ENCODE results near the gene RERE.

GRCh38 chr1:8711151-8711550 is 106.3 kb downstream of the RERE start:
- TF ChIP-seq CTCF (IDR thresholded peaks at IDR 0.05; ENCODE audit: extremely low read depth in 1 of 2, insufficient read depth in 1 of 2, low read depth in 1 of 2, low read length in 2 of 2): no peak
- TF ChIP-seq POLR2A (IDR thresholded peaks at IDR 0.05; ENCODE audit: low read depth, low read length): no peak
- TF ChIP-seq POLR2AphosphoS5 (IDR thresholded peaks at IDR 0.05; ENCODE audit: insufficient read depth, low read depth, low read length): no peak
